H1 (cell line): ENCODE data around the gene SS18L1. TPM values are rescaled to one million over a fixed set of nuclear protein-coding genes. Genes with fewer than 3 reads are reported as not detected.

Experiments used
- CTCF ChIA-PET: fragments of 300-600 bp; sonication (Branson Sonifier 250); formaldehyde crosslinking; loops from one replicate; lab custom pipeline; 2021; ENCODE audit not compliant: partially characterized antibody; lab: Charles Lee
- POLR2A ChIA-PET: fragments of 300-600 bp; sonication (Branson Sonifier 250); formaldehyde crosslinking; loops from one replicate; lab custom pipeline; 2021; ENCODE audit warnings: inconsistent platforms; ENCODE audit not compliant: partially characterized antibody; lab: Charles Lee
- DNase-seq, 2 experiments: peaks; one replicate each; pipeline versions ENCODE4 v3.0.0 to v3.0.0-alpha.2; 2010 to 2022; ENCODE audit warnings: low spot score in 2 of 2, low read depth in 1 of 2, mixed read lengths in 1 of 2
- FAIRE-seq: peaks from 2 replicates; lab custom pipeline; 2011; peaks lifted over from hg19 to GRCh38; lab: Jason Lieb, UNC
- H2AFZ ChIP-seq: 2 replicates; pipeline ENCODE4 v1.8.1; 2012; ENCODE audit warnings: low read length, inconsistent platforms
- H2AK5ac ChIP-seq: 2 replicates; pipeline ENCODE4 v1.6.1; 2013; ENCODE audit warnings: low read depth, low read length
- H2BK120ac ChIP-seq: replicated peaks from 2 replicates; pipeline ENCODE3; 2013; ENCODE audit warnings: low read depth, low read length, inconsistent platforms
- H2BK12ac ChIP-seq: 2 replicates; pipeline ENCODE4 v1.6.1; 2013; ENCODE audit warnings: low read depth, low read length
- H2BK15ac ChIP-seq: 2 replicates; pipeline ENCODE4 v1.6.1; 2013; ENCODE audit warnings: low read length
- H2BK20ac ChIP-seq: 2 replicates; pipeline ENCODE4 v1.6.1; 2013; ENCODE audit warnings: low read length
- H2BK5ac ChIP-seq: 2 replicates; pipeline ENCODE4 v1.6.1; 2013; ENCODE audit warnings: low read depth, low read length
- H3K14ac ChIP-seq: 2 replicates; pipeline ENCODE4 v1.6.1; 2013; ENCODE audit warnings: inconsistent platforms; ENCODE audit not compliant: insufficient read length
- H3K18ac ChIP-seq: 2 replicates; pipeline ENCODE4 v1.6.1; 2013; ENCODE audit warnings: low read length; ENCODE audit errors: extremely low read depth
- H3K23ac ChIP-seq: 2 replicates; pipeline ENCODE4 v1.6.1; 2013; ENCODE audit warnings: inconsistent platforms; ENCODE audit not compliant: insufficient read length
- H3K23me2 ChIP-seq: 2 replicates; pipeline ENCODE4 v1.6.1; 2013; ENCODE audit warnings: low read depth, low read length
- H3K27ac ChIP-seq: 2 replicates; pipeline ENCODE4 v1.6.1; 2011; ENCODE audit warnings: low read depth, low read length, inconsistent platforms
- H3K27me3 ChIP-seq, 4 experiments: replicated peaks in 1 of 4; 1 replicate in 1 of 4; 2 replicates in 3 of 4; pipeline versions ENCODE4 v1.6.1 to v1.8.1; 2011 to 2013; ENCODE audit warnings: low read length in 3 of 4, mild to moderate bottlenecking in 3 of 4, inconsistent platforms in 2 of 4, mixed read lengths in 2 of 4, moderate library complexity in 1 of 4; ENCODE audit not compliant: control insufficient read depth in 3 of 4, insufficient read depth in 3 of 4; ENCODE audit errors: extremely low read depth in 1 of 4
- H3K36me3 ChIP-seq, 4 experiments: 2 replicates each; pipeline versions ENCODE4 v1.6.1 to v1.8.1; 2011 to 2013; ENCODE audit warnings: mild to moderate bottlenecking in 4 of 4, low read length in 3 of 4, moderate library complexity in 2 of 4, control low read depth in 1 of 4, inconsistent platforms in 1 of 4; ENCODE audit not compliant: insufficient read depth in 4 of 4, control insufficient read depth in 2 of 4
- H3K4ac ChIP-seq: replicated peaks from 2 replicates; pipeline ENCODE3; 2013; ENCODE audit warnings: low read length, low read depth, mixed read lengths, inconsistent platforms; ENCODE audit not compliant: insufficient read length
- H3K4me1 ChIP-seq, 4 experiments: replicated peaks in 1 of 4; 1 replicate in 1 of 4; 2 replicates in 3 of 4; pipeline versions ENCODE4 v1.6.1 to v1.8.1; 2011 to 2013; ENCODE audit warnings: low read length in 3 of 4, inconsistent platforms in 2 of 4, mixed read lengths in 1 of 4; ENCODE audit not compliant: insufficient read depth in 4 of 4, control insufficient read depth in 3 of 4
- H3K4me2 ChIP-seq, 2 experiments: 2 replicates each; pipeline versions ENCODE4 v1.6.1 to v1.8.1; 2011 to 2013; ENCODE audit warnings: low read depth in 2 of 2, low read length in 2 of 2, control low read depth in 1 of 2, inconsistent platforms in 1 of 2, mild to moderate bottlenecking in 1 of 2; ENCODE audit not compliant: insufficient read depth in 1 of 2
- H3K4me3 ChIP-seq, 4 experiments: fragments of 200-600, 300-600 bp in 1 of 4; sonication (generic), shearing (Covaris generic), sonication (Bioruptor Twin) in 1 of 4; 2 replicates each; pipeline versions ENCODE4 v1.5.1 to v1.8.1; 2011 to 2016; ENCODE audit warnings: low read length in 4 of 4, low read depth in 3 of 4, control low read depth in 2 of 4, inconsistent platforms in 2 of 4, mild to moderate bottlenecking in 2 of 4, mixed read lengths in 1 of 4, moderate library complexity in 1 of 4; ENCODE audit not compliant: insufficient read depth in 2 of 4; ENCODE audit errors: extremely low read depth in 1 of 4
- H3K56ac ChIP-seq: replicated peaks from 2 replicates; pipeline ENCODE3; 2013; ENCODE audit warnings: low read depth, mild to moderate bottlenecking, mixed read lengths, low read length, inconsistent platforms; ENCODE audit not compliant: insufficient read length
- H3K79me1 ChIP-seq: 2 replicates; pipeline ENCODE4 v1.6.1; 2013; ENCODE audit warnings: low read depth, low read length, control low read depth
- H3K79me2 ChIP-seq, 2 experiments: 2 replicates each; pipeline versions ENCODE4 v1.6.1 to v1.8.1; 2012 to 2013; ENCODE audit warnings: low read length in 2 of 2, mild to moderate bottlenecking in 2 of 2, inconsistent platforms in 1 of 2; ENCODE audit not compliant: insufficient read depth in 2 of 2, control insufficient read depth in 1 of 2
- H3K9ac ChIP-seq, 4 experiments: replicated peaks in 1 of 4; 1 replicate in 1 of 4; 2 replicates in 3 of 4; pipeline versions ENCODE4 v1.6.1 to v1.8.1; 2011 to 2013; ENCODE audit warnings: low read depth in 3 of 4, low read length in 3 of 4, control low read depth in 2 of 4, mild to moderate bottlenecking in 2 of 4, moderate library complexity in 2 of 4, inconsistent platforms in 1 of 4; ENCODE audit errors: extremely low read depth in 1 of 4
- H3K9me3 ChIP-seq, 2 experiments: 2 replicates each; pipeline versions ENCODE4 v1.6.1 to v1.8.1; 2012 to 2013; ENCODE audit warnings: mild to moderate bottlenecking in 2 of 2, moderate library complexity in 2 of 2, control low read depth in 1 of 2, inconsistent platforms in 1 of 2, low read depth in 1 of 2, low read length in 1 of 2, mixed read lengths in 1 of 2; ENCODE audit not compliant: insufficient read depth in 2 of 2
- H4K20me1 ChIP-seq, 2 experiments: replicated peaks in 1 of 2; 2 replicates each; pipeline versions ENCODE3 to v1.8.1; 2011 to 2013; ENCODE audit warnings: inconsistent platforms in 2 of 2, low read length in 2 of 2, mild to moderate bottlenecking in 1 of 2; ENCODE audit not compliant: insufficient read depth in 2 of 2, control insufficient read depth in 1 of 2
- H4K5ac ChIP-seq: 2 replicates; pipeline ENCODE4 v1.6.1; 2013; ENCODE audit warnings: low read length, low read depth, mixed read lengths, inconsistent platforms; ENCODE audit not compliant: insufficient read length
- H4K8ac ChIP-seq: 2 replicates; pipeline ENCODE4 v1.8.0; 2013; ENCODE audit warnings: mild to moderate bottlenecking, moderate library complexity, low read length, inconsistent platforms; ENCODE audit not compliant: insufficient read depth; ENCODE audit errors: extremely low read depth
- H4K91ac ChIP-seq: replicated peaks from 2 replicates; pipeline ENCODE3; 2013; ENCODE audit warnings: low read length, mixed read lengths, inconsistent platforms; ENCODE audit not compliant: insufficient read length
- ASH2L ChIP-seq: fragments of 200-600, 300-600 bp; sonication (generic); IDR thresholded peaks from one replicate; pipeline ENCODE4 v1.7.1; 2017; ENCODE audit warnings: low read length
- EP300 ChIP-seq, 2 experiments: IDR thresholded peaks; 1 replicate in 1 of 2; 2 replicates in 1 of 2; pipeline ENCODE4 v1.6.1; 2011 to 2012; ENCODE audit warnings: low read depth in 2 of 2, low read length in 2 of 2, mild to moderate bottlenecking in 2 of 2, borderline replicate concordance in 1 of 2, inconsistent platforms in 1 of 2, moderate library complexity in 1 of 2
- GTF2F1 ChIP-seq: IDR thresholded peaks from 2 replicates; pipeline ENCODE4 v1.6.1; 2012; ENCODE audit warnings: low read depth, low read length, improper control_type of control experiment, borderline replicate concordance
- JUN ChIP-seq: IDR thresholded peaks from 2 replicates; pipeline ENCODE4 v1.6.1; 2011; ENCODE audit warnings: low read depth, mild to moderate bottlenecking, improper control_type of control experiment, low read length
- SAP30 ChIP-seq: fragments of 300-600 bp; sonication (generic); IDR thresholded peaks from 2 replicates; pipeline ENCODE4 v1.7.1; 2012; ENCODE audit warnings: low read length, moderate library complexity, mild to moderate bottlenecking, inconsistent platforms; ENCODE audit not compliant: insufficient read depth, insufficient replicate concordance
- SIRT6 ChIP-seq: IDR thresholded peaks from one replicate; pipeline ENCODE4 v1.7.1; 2012; ENCODE audit warnings: low read length, inconsistent platforms
- TAF1 ChIP-seq: IDR thresholded peaks from 2 replicates; pipeline ENCODE4 v1.6.1; 2011; ENCODE audit warnings: mild to moderate bottlenecking, low read depth, low read length
- WGBS, 2 experiments: shearing (Covaris generic) in 1 of 2; methylation state at CpG; one replicate each; pipeline versions ENCODE4 v1.1.6 to v1.1.7; 2013 to 2015; ENCODE audit warnings: low lambda C conversion rate in 2 of 2, mixed read lengths in 2 of 2, inconsistent platforms in 1 of 2, low coverage in 1 of 2, missing lambda C conversion rate in 1 of 2; ENCODE audit not compliant: insufficient replicate concordance in 2 of 2, insufficient coverage in 1 of 2, insufficient read length in 1 of 2; ENCODE audit errors: extremely low coverage in 1 of 2, missing lambda C conversion rate in 1 of 2; 5-methylcytosine and 5-hydroxymethylcytosine counted together
- polyA plus RNA-seq, 7 experiments: library from polyadenylated mRNA; depleted of rRNA in 3 of 7; stranded (reverse) in 5 of 7; unstranded in 2 of 7; fragments of >200 nt in 5 of 7; fragments of 200-250 nt in 2 of 7; gene quantifications; 1 replicate in 5 of 7; 2 replicates in 1 of 7; 4 replicates in 1 of 7; pipeline versions ENCODE4 v1.2.1 to v1.2.3, GENCODE V29; 2011 to 2013; ENCODE audit warnings: missing spikeins in 2 of 7, mixed read lengths in 2 of 7
- total RNA-seq: library from RNA; stranded (reverse); fragmentation: NEBNext Ultra II Directional; extraction: Animal tissue kit (Norgen Biotek cat#: 25700); gene quantifications from 2 replicates; pipeline ENCODE4 v1.2.1, GENCODE V29; 2021

The SS18L1 gene
- total and polyA plus RNA-seq, 2 of the 8 experiments (the other 6 are each of a cell fraction or from before 2014, with no cell fraction given) = 28.4 to 29.7 TPM

DNA sequence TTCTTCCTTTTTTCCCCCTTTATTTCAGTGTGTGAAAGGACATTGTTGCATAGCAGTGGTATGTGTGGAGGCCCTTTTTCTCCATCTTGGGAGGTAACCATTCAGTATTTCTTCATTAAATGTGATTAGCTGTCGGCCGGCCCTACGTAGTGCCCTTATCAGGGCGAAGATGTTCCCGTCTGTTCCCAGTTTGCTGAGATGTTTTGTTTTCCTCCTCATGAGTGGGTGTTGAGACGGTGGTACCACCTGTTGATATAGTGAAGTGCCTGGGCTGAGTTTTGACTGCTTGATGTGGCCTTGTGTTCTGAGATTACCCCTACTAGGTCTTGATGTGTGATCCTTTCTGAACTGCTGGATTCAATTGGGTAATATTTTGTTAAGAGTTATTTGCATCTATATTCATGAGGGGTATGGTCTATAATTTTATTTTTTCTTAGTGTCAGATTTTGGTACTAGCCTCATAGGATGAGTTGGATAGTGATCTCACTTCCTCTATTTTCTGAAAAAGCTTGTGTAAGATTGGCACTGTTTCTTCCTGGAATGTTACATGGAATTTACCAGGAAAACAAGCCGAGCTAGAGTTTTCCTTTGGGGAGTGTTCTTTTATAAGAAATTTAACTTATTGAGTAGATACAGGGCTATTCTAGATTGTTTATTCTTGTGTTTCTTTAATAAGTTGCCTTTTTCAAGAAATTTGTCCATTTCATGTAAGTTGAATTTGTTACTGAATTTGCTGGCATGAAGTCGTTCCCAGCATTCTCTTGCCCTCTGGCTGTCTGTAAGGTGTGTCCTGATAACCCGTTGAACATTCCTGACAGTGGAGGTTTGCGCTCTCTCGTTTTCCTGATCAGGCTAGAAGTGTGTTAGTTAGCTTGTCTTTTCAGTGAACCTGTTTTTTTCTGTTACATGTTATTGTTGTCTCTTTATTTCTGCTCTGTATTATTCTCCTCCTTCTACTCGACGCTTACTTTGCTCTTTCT lies 43.6 kb downstream of the SS18L1 start:
- Histone ChIP-seq H2BK15ac (no peak overlapping the region), H3K27ac (no peak overlapping the region), H3K4me1 (peaks cover 0 to 5% (median 1%) of the 10 kb centered on the region in 4 experiments; a peak in 3 of 7 replicates), H3K79me1 (peaks cover 13% of the 10 kb centered on the region; the same call in 1 of the 2 replicates), H4K20me1 (peaks cover 4 to 5% of the 10 kb centered on the region in 2 experiments), H2BK120ac (no peak overlapping the region), H2AFZ (no peak overlapping the region), H3K56ac (no peak overlapping the region), H3K79me2 (peaks cover 6 to 34% of the 10 kb centered on the region in 2 experiments; a peak in 3 of 4 replicates), H4K8ac (no peak overlapping the region), H3K18ac (no peak overlapping the region), H2BK12ac (no peak overlapping the region), H2BK5ac (no peak overlapping the region), H3K27me3 (no peaks in the 10 kb centered on the region), H3K23me2 (peaks cover 3% of the 10 kb centered on the region)
- POLR2A ChIA-PET = interaction anchor here (1.1 kb wide), 1 partner anchor 26 kb away, joined by 3 read pairs; no protein-coding TSS in a partner anchor
- CTCF ChIA-PET = interaction anchor here (1.1 kb wide), 1 partner anchor 12 kb away, joined by 3 read pairs; no protein-coding TSS in a partner anchor
- TF ChIP-seq ASH2L = no peak
- TF ChIP-seq EP300 (IDR thresholded peaks at IDR 0.05; ENCODE audit: borderline replicate concordance in 1 of 2, low read depth in 2 of 2, low read length in 2 of 2) = no peak
- no peak for TF ChIP-seq SAP30
- no peak for TF ChIP-seq TAF1
- no peak for TF ChIP-seq JUN
- no peak for TF ChIP-seq SIRT6
- no peak for TF ChIP-seq GTF2F1
- TF ChIP-seq, all 59 proteins: peak for 0
- Histone ChIP-seq H3K4me2 (no peak overlapping the region), H4K5ac (no peak overlapping the region), H3K9ac (0 out of 7 replicates have a peak overlapping the region, but pooled peaks of 1 of the 4 experiments have one; percentile 15), H2BK20ac (no peak overlapping the region), H3K4me3 (no peak overlapping the region), H3K23ac (no peak overlapping the region), H3K4ac (no peak overlapping the region), H3K9me3 (no peaks in the 10 kb centered on the region), H3K36me3 (no peaks in the 10 kb centered on the region; a peak in 1 of 8 replicates), H2AK5ac (no peak overlapping the region), H3K14ac (no peak overlapping the region), H4K91ac (no peak overlapping the region)
- 93% methylated on average over 13 of the region's 13 CpGs; no CpG with 5 or more reads in 1 of the 2 experiments for WGBS, 2 experiments
- DNase-seq (no peak), FAIRE-seq (no peak)
